Memory B cell (primary cell): ENCODE measurements around the gene KCNAB1.

Experiments used
- ATAC-seq: fragments of 150-1000 bp; cut with Tn5 transposase; 2 replicates; pipeline ENCODE4 v1.10.0; 2021; ENCODE audit warnings: low read depth, mild to moderate bottlenecking, moderate library complexity
- DNase-seq, 2 donors: peaks; one replicate each; pipeline ENCODE4 v3.0.0; 2022; ENCODE audit warnings: low spot score in 2 of 2
- H3K27ac Mint-ChIP-seq: one replicate; pipeline ENCODE4 v1.8.0; 2022; ENCODE audit warnings: mild to moderate bottlenecking, moderate library complexity, mixed read lengths
- H3K27me3 Mint-ChIP-seq: one replicate; pipeline ENCODE4 v1.8.0; 2022; ENCODE audit warnings: mixed read lengths
- H3K36me3 Mint-ChIP-seq: one replicate; pipeline ENCODE4 v1.8.0; 2022; ENCODE audit warnings: mild to moderate bottlenecking, mixed read lengths
- H3K4me1 Mint-ChIP-seq: one replicate; pipeline ENCODE4 v1.8.0; 2022; ENCODE audit warnings: mixed read lengths
- H3K4me3 Mint-ChIP-seq: one replicate; pipeline ENCODE4 v1.8.0; 2022; ENCODE audit warnings: mild to moderate bottlenecking, moderate library complexity, mixed read lengths
- H3K9me3 Mint-ChIP-seq: one replicate; pipeline ENCODE4 v1.8.0; 2022; ENCODE audit warnings: mixed read lengths

Gene KCNAB1

GRCh38 chr3:156576051-156576450, 455.7 kb downstream of the KCNAB1 start:
- no peaks in the 10 kb centered on the region for H3K9me3 Mint-ChIP-seq
- H3K36me3 Mint-ChIP-seq: no peaks in the 10 kb centered on the region
- DNase-seq (no peak), ATAC-seq (no peak)
- peaks cover 12% of the 10 kb centered on the region for H3K27me3 Mint-ChIP-seq
- no peak overlapping the region for H3K27ac Mint-ChIP-seq
- H3K4me1 Mint-ChIP-seq: peaks cover 3% of the 10 kb centered on the region
- no peak overlapping the region for H3K4me3 Mint-ChIP-seq

GRCh38 chr3:156576651-156577348, 456.4 kb downstream of the KCNAB1 start:
- no peak overlapping the region for H3K4me3 Mint-ChIP-seq
- no peak for DNase-seq
- H3K27ac Mint-ChIP-seq: no peak overlapping the region

DNA sequence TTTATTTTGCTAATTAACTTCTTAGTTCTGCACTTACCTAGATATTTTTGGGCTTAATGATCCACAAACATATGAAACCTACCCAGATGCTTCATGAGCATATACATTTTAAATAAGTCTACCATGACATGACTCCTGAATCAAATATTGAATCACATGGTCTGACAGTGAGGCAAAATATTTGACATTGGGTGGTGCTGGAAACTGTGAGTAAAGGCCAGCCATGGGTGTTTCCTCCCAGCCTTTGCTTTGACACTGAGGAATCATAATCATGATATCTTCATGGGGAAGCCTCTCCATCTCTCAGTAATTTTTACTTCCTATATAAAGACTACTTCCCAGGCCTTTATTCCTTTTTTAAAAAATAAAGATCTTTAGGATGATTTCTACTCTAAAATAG, 457.4 kb downstream of the KCNAB1 start:
- DNase-seq: no peak
- peaks cover 3% of the 10 kb centered on the region for H3K4me1 Mint-ChIP-seq
- no peaks in the 10 kb centered on the region for H3K36me3 Mint-ChIP-seq
- H3K9me3 Mint-ChIP-seq: no peaks in the 10 kb centered on the region
- ATAC-seq: no peak
- H3K4me3 Mint-ChIP-seq: no peak overlapping the region
- H3K27me3 Mint-ChIP-seq: peaks cover 15% of the 10 kb centered on the region
- no peak overlapping the region for H3K27ac Mint-ChIP-seq

More at GRCh38 chr3:156576651-156577348, 456.4 kb downstream of the KCNAB1 start:
- Mint-ChIP-seq H3K36me3 (no peaks in the 10 kb centered on the region), H3K9me3 (no peaks in the 10 kb centered on the region), H3K27me3 (peaks cover 14% of the 10 kb centered on the region), H3K4me1 (peaks cover 3% of the 10 kb centered on the region)
- no peak for ATAC-seq

DNA sequence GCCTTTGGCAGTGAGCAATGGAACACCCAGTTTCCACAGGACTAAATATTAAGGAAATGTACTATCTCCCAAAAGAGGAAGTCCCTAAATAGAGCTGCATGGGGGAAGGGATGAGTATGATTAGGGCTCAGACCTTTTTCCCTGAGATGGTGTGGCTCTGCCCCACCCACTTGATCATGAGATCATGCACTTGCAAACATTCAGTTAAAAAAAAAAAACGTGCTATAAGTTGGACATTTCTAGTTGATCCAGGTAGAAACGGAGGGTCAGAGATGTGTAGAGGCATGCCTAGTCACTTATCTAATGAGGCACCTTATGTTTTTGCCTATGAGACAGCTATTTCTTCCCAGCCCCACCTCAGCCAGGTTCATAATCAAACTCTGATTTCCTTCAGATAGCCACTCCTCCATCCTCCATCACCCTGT, 459.1 kb downstream of the KCNAB1 start:
- Mint-ChIP-seq H3K27ac (no peak overlapping the region), H3K9me3 (no peaks in the 10 kb centered on the region), H3K36me3 (no peaks in the 10 kb centered on the region), H3K4me1 (peaks cover 5% of the 10 kb centered on the region), H3K27me3 (peaks cover 14% of the 10 kb centered on the region), H3K4me3 (no peak overlapping the region)
- DNase-seq (no peak), ATAC-seq (no peak)

DNA sequence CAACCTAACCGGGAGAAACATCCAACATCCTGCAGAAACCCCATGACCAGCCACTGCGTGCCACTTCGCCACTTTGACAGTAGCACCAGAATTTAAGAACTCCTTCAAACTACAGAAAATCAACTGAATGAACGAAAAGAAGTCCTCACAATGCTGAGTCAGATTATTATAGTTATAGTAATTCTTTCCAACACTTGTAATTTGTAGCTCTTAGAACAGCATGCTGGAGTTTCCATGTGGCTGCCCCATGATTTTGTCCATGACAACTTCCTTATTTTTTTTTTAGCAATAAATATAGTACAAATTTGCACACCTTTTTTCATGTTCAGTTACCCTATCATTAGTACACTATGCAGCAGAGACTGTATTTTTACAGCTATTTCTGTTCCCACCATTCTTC, 460.7 kb downstream of the KCNAB1 start:
- DNase-seq: no peak
- Mint-ChIP-seq H3K27ac (no peak overlapping the region), H3K4me3 (no peak overlapping the region), H3K27me3 (peaks cover 11% of the 10 kb centered on the region), H3K4me1 (peaks cover 5% of the 10 kb centered on the region), H3K36me3 (no peaks in the 10 kb centered on the region), H3K9me3 (no peaks in the 10 kb centered on the region)
- ATAC-seq: no peak

GRCh38 chr3:156581954-156582353, 461.6 kb downstream of the KCNAB1 start:
- DNase-seq (no peak), ATAC-seq (no peak)
- Mint-ChIP-seq H3K36me3 (no peaks in the 10 kb centered on the region), H3K4me1 (peaks cover 2% of the 10 kb centered on the region), H3K9me3 (no peaks in the 10 kb centered on the region), H3K27me3 (peaks cover 7% of the 10 kb centered on the region), H3K4me3 (no peak overlapping the region), H3K27ac (no peak overlapping the region)

DNA sequence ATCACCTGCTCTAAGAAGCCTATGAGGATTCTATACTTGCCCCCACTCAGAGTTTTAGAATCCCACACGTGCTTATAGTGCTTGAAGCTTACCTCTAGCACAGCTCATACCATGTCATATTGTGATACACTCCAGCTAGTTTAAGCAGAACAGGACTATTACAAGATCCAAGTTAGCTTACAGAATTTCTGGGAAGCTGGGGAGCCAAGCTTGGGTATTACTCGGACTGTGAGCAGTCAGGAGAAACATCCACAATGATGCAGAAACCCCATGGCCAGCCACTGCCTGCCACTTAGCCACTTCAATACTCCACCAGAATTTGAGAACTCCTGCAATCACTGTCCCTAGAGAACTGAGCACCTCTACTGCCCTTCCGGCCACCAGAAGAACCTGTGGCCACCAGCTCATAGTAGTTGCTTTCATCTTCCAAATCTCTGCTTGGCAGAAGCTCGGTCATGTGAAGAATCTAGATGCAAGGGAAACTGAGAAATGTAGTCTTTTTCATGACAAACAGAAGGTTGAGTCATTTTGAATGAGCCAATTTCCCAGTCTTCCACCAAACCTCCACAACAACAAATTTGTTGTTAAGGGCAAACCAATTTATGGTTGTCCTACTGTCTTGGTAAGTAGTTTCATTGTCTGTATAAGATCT, 462.3 kb downstream of the KCNAB1 start:
- ATAC-seq: no peak
- H3K36me3 Mint-ChIP-seq: no peaks in the 10 kb centered on the region
- DNase-seq: no peak
- no peak overlapping the region for H3K4me3 Mint-ChIP-seq
- no peaks in the 10 kb centered on the region for H3K9me3 Mint-ChIP-seq
- peaks cover 2% of the 10 kb centered on the region for H3K4me1 Mint-ChIP-seq
- peaks cover 7% of the 10 kb centered on the region for H3K27me3 Mint-ChIP-seq
- no peak overlapping the region for H3K27ac Mint-ChIP-seq

DNA sequence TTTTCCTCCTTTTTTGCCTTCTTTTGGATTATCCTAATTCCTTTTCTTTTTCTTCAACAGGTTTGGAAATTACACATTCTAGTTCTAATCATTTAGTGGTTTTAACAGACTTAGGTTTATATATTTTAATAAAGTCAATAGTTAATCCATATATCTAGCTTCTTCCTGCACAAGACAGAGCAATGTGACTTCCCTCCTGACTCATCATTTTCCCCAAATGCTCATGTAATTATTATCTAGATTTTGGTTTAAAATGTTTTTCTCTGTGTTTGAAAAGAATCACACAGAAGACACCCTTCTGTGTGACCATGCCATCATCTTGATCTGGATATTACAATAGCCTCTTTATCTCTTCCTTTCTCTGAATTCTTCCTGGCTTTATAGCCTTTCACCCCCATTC, 463.1 kb downstream of the KCNAB1 start:
- Mint-ChIP-seq H3K27ac (no peak overlapping the region), H3K9me3 (no peaks in the 10 kb centered on the region), H3K4me1 (peaks cover 2% of the 10 kb centered on the region), H3K36me3 (no peaks in the 10 kb centered on the region), H3K27me3 (peaks cover 7% of the 10 kb centered on the region), H3K4me3 (no peak overlapping the region)
- no peak for ATAC-seq
- DNase-seq: no peak

DNA sequence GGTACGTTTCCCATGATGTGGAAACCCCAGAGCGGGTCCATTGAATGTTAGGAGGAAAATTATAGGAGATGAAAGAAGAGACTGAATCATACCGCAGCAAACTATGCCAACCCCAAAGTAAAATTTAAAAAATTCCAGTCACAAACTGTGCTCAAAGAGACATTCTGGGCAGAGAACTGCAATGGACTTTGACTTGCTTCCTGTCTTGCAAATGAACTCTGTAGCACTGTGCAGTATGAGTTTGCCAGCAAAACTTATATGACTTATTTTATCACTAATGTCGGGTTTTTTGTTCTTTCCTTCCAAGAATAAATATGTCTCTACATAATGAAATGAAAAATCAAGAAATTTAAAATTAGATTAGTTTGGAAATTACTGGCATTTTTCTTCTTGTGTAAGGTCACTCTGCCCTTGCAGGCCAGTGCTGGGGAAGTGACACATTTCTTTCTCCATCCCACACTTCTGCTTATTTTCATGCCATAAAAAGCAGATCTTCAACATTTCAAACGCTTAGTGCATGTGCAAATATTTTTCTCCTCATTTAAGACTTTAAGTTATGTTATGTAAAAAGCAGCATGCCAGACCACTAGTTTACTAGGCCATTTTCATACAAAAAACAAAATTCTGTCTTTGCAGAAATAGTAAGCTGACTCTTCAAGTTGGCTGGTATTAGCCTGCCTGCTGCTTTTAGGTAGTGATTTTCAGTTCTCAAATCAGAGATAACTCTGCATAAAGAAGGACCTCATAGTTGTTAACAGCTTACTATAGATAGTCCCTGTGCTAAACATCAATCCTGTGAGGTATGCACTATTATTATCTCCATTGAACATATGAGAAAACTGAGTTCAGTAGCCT, 466.8 kb downstream of the KCNAB1 start:
- H3K36me3 Mint-ChIP-seq: peaks cover 2% of the 10 kb centered on the region
- no peak for ATAC-seq
- no peak overlapping the region for H3K27ac Mint-ChIP-seq
- no peaks in the 10 kb centered on the region for H3K9me3 Mint-ChIP-seq
- no peak for DNase-seq
- H3K4me3 Mint-ChIP-seq: no peak overlapping the region
- H3K27me3 Mint-ChIP-seq: peaks cover 3% of the 10 kb centered on the region
- H3K4me1 Mint-ChIP-seq: peaks cover 4% of the 10 kb centered on the region

GRCh38 chr3:156587760-156588069, 467.3 kb downstream of the KCNAB1 start:
- no peaks in the 10 kb centered on the region for H3K27me3 Mint-ChIP-seq
- peaks cover 4% of the 10 kb centered on the region for H3K4me1 Mint-ChIP-seq
- H3K27ac Mint-ChIP-seq: no peak overlapping the region
- peaks cover 2% of the 10 kb centered on the region for H3K36me3 Mint-ChIP-seq
- DNase-seq (no peak), ATAC-seq (no peak)
- no peak overlapping the region for H3K4me3 Mint-ChIP-seq
- no peaks in the 10 kb centered on the region for H3K9me3 Mint-ChIP-seq
